Measurements from ENCODE around the gene PRUNE2.

Gene PRUNE2

GRCh38 chr9:76707510-76707909, 198.4 kb downstream of the PRUNE2 start:
- no peak for TF ChIP-seq SIN3A (IDR thresholded peaks at IDR 0.05; ENCODE audit: borderline replicate concordance, insufficient read depth, low read length)
- no peak for TF ChIP-seq FOXP2 (optimal IDR thresholded peaks at IDR 0.05; ENCODE audit: borderline replicate concordance, extremely low read depth, extremely low read length, insufficient read depth)
- TF ChIP-seq TAF1 (IDR thresholded peaks at IDR 0.05; ENCODE audit: borderline replicate concordance, insufficient read depth, low read length): no peak
- TF ChIP-seq REST (IDR thresholded peaks at IDR 0.05; ENCODE audit: insufficient read depth in 1 of 2, low read depth in 2 of 2, low read length in 2 of 2): no peak
- no peak for TF ChIP-seq POLR2AphosphoS5 (IDR thresholded peaks at IDR 0.05; ENCODE audit: low read depth, low read length)

GRCh38 chr9:76704593-76705204, 201.2 kb downstream of the PRUNE2 start:
- TF ChIP-seq SIN3A (IDR thresholded peaks at IDR 0.05; ENCODE audit: borderline replicate concordance, insufficient read depth, low read length) (no peak), FOXP2 (optimal IDR thresholded peaks at IDR 0.05; ENCODE audit: borderline replicate concordance, extremely low read depth, extremely low read length, insufficient read depth) (no peak), POLR2AphosphoS5 (IDR thresholded peaks at IDR 0.05; ENCODE audit: low read depth, low read length) (no peak), REST (IDR thresholded peaks at IDR 0.05; ENCODE audit: insufficient read depth in 1 of 2, low read depth in 2 of 2, low read length in 2 of 2) (no peak), TAF1 (IDR thresholded peaks at IDR 0.05; ENCODE audit: borderline replicate concordance, insufficient read depth, low read length) (no peak)

GRCh38 chr9:76703270-76703669, 202.6 kb downstream of the PRUNE2 start:
- no peak for TF ChIP-seq FOXP2 (optimal IDR thresholded peaks at IDR 0.05; ENCODE audit: borderline replicate concordance, extremely low read depth, extremely low read length, insufficient read depth)
- no peak for TF ChIP-seq POLR2AphosphoS5 (IDR thresholded peaks at IDR 0.05; ENCODE audit: low read depth, low read length)
- TF ChIP-seq TAF1 (IDR thresholded peaks at IDR 0.05; ENCODE audit: borderline replicate concordance, insufficient read depth, low read length): no peak
- TF ChIP-seq SIN3A (IDR thresholded peaks at IDR 0.05; ENCODE audit: borderline replicate concordance, insufficient read depth, low read length): no peak
- TF ChIP-seq REST (IDR thresholded peaks at IDR 0.05; ENCODE audit: insufficient read depth in 1 of 2, low read depth in 2 of 2, low read length in 2 of 2): no peak

- TF ChIP-seq SIN3A (IDR thresholded peaks at IDR 0.05; ENCODE audit: borderline replicate concordance, insufficient read depth, low read length) (no peak), REST (IDR thresholded peaks at IDR 0.05; ENCODE audit: insufficient read depth in 1 of 2, low read depth in 2 of 2, low read length in 2 of 2) (no peak), POLR2AphosphoS5 (IDR thresholded peaks at IDR 0.05; ENCODE audit: low read depth, low read length) (no peak), TAF1 (IDR thresholded peaks at IDR 0.05; ENCODE audit: borderline replicate concordance, insufficient read depth, low read length) (no peak), FOXP2 (optimal IDR thresholded peaks at IDR 0.05; ENCODE audit: borderline replicate concordance, extremely low read depth, extremely low read length, insufficient read depth) (no peak)
Observed at GRCh38 chr9:76701441-76702039, 204.4 kb downstream of the PRUNE2 start.
